ENCODE measurements around the gene SVIL. TPM values are rescaled to one million over a fixed set of nuclear protein-coding genes. Genes with fewer than 3 reads are reported as not detected.
"Not testable (repeated sequence)": the region's sequence is repeated elsewhere in the genome, so short reads cannot be mapped to it uniquely, and the experiment has no call there.

Gene SVIL
- polyA plus RNA-seq, 10 donors = 152 to 260 (median 175) TPM

DNA sequence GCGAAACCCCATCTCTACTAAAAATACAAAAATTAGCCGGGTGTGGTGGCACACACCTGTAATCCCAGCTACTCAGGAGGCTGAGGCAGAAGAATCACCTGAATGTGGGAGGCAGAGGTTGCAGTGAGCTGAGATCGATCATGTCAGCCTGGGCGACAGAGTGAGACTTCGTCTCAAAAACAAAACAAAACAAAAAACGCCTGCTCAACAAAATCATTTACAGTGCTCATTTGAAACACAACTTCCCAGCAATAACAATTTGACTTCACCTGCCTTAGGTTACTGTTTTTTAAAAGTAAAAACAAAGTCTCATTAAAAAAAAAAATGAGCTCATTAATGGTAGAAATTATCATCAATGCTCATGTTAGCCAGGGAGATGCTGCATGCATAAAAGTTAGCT lies 10.4 kb downstream of the SVIL start:
- DNase-seq = not testable (repeated sequence)

DNA sequence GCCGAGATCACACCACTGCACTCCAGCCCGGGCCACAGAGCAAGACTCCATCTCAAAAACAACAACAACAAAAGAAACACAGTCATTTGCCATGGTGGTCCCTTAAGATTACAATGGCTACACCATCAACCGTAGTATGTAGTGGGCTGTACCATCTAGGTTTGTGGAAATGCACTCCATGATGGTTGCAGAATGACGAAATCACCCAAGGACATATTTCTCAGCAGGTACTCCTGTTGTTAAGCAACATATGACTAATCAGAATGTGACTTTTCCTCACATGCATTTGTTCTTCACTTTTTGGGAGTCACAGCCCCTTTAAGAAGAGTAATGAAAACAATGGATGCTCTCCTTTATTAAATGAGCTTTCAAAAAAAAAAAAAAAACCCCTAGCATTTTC lies 11.0 kb downstream of the SVIL start:
- no peak for DNase-seq

DNA sequence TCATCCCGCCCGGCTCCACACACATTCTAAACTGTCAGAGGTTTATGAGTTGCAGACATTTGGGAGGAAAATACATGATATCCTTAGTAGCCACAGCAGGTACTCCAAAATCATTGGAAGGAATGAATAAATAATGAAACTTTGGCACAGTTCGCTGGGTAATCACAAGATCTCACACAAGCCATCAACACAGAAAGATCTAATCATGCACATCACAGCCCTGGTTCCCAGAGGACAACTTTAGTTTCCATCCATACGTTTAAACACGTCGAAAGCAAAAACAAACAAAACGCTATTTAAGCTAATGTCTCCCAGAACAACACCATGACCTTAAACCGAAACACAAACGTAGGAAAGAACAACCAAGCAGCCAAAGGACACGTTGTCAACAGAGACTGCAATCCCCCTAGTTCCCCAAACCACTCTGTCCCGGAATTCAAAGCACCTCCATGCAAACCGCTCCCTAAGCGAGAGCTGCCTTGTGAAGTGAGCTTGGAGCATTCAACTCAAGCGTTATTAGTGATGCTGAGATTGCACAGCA lies 12.3 kb downstream of the SVIL start:
- DNase-seq = peak in 2 of 3 donors; percentile 55 to 79

DNA sequence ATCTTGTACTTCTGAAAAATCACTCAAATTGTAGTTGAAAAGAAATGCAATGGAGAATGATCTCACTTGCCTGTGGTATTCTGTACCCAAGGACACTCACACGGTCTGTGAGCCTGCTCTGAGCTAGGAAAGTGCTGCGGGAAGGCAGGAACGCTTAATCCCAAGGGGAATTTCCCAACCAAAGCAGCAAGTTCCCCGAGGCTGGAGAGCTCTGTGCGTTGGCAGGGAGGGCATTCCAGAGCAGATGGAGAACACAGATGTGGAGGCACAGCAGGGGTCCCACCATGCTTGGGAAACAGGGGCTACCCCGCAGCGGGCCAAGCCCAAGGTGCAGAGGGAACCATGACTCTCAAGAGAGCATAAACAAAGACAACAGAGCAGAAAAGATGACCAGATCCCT lies 13.6 kb downstream of the SVIL start:
- no peak for DNase-seq

DNA sequence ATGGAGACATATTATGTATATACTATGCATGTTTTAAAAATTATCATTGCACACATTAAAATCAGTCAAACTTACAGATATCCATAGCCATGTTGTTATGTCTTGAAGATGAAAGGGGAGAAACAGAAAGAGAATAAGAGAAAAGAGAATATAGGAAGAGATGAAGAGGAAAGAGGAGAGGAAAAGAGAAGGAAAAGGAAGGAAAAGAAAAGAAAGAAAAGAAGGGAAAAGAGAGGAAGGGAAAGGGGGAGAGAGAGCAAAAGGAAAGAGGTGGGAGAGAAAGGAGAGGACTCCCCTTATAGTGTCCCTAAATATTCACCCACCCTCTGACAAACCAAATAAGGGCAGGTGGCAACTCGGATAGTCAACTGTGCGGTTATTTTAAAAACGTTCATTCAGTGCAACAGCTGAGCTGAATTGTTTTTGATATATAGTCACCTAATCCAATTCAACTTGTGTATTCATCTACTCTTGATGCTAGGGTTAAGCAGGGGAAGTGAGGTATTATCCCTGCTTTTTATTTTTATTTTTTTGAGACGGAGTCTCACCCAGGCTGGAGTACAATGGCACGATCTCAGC lies 14.6 kb downstream of the SVIL start:
- DNase-seq = no peak

DNA sequence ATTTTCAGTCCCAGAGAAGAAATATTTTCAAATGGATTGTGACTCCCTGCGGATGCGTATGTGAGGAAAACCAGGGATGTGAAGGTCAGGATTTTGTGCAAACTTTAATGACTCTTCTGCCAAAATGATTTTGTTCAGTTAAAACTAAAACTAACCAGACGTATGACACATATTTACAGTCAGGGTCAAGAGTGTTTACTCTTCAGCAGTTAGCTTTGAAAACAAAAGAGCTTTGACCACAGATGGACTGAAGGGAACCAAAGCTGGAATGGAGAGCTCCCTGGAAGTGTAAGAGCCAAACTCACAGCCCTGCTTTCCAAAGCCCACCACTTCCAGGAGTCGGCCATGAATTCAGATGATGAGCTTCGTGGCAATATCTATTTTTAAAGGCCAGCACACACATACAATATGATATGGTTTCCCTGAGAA lies 15.5 kb downstream of the SVIL start:
- peak in 2 of 3 donors; percentile 58 to 69 for DNase-seq

DNA sequence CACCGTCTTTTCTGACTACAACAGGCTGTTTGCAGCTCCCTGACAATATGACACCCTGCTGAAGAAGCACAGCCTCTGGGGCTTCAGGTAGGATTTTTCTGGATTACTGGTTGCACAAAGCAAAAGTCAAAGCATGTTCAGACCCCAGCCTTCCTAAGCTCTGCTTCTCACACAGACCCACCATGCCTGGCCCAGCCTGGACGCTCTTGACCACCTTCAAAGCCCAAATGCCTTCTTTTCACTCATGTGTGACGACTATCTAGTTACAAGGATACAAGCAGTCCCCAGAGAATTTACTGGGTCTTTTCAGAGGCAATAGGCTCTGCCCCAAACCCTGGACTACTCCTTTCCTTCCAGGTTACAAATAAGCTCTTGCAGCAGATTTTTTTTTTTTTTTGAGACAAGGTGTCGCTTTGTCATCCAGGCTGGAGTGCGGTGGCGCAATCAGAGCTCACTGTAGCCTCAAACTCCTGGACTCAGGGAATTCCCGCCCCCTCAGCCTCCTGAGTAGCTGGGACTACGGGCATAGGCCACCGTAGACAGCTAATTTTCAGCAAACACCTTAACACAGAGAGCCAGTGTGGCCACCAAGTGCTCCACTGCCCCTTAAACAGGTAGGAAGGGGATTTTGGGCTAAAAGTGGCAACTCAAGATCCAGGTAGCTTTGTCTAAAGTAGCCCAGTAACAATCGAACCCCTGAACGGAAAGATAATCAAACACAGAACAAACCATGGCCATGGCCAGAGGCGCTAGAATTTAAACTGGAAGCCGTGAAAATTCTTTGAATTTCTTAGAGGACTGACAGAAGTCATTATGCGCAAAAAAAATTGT lies 16.2 kb downstream of the SVIL start:
- DNase-seq = no peak

DNA sequence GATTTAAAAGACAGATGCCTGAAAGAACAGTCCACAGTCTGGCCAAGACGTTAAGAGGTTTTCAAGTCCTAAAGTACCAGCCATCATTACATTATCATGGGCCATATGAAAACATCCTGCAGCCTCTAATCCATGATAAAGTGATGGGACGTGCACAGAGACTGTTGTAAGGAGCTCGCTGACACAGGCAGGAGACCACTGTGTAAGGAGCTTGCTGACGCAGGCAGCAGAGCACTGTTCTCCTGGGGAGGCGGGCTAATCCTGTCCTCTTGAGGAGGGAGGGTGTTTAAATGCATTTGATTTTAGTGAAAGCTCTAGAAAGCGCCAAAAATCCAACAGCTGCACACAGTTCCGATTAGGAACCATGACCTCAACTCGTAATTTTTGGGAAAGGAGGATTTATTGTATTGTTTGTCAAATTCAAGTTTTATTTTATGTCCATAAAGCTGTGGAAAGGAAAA lies 16.9 kb downstream of the SVIL start:
- peak in 2 of 3 donors; percentile 70 to 89 for DNase-seq

DNA sequence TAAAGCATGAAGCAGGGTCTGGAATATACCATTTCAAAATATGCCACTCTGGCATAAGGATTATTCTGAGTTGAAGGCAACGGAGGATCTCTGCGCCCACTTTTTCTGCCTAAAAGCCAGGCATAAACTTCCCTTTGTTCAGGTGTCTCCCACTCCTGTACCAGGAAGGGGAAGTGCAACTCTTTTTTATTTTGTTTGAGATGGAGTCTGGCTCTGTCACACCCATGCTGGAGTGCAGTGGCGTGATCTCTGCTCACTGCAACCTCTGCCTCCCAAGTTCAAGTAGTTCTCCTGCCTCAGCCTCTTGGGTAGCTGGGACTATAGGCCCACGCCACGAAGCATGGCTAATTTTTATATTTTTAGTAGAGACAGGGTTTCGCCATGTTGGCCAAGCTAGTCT lies 18.2 kb downstream of the SVIL start:
- DNase-seq = no peak

DNA sequence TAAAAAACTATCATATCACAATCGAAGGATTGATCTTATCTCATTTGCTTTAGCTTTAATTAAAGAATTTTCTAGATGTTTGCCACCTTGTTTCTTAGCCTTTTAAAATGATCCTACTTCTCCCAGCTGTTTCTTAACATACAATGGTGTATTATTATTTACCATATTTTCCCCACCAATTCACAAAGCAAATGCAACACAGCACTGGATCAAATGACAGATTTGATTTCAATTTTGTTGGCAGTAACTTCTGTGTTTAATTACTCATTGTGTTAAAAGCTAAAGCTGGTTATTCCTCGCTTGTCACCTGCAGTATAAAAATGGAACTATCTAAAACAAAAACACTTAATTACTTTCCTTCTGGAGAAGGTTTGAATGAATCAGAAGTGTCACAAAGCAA lies 19.6 kb downstream of the SVIL start:
- DNase-seq = no peak

DNA sequence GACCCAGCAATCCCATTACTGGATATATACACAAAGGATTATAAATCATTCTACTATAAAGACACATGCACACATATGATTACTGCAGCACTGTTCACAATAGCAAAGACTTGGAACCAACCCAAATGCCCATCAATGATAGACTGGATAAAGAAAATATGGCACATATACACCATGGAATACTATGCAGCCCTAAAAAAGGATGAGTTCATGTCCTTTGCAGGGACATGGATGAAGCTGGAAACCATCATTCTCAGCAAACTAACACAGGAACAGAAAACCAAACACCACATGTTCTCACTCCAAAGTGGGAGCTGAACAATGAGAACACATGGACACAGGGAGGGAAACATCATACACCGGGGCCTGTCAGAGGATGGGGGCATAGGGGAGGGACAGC lies 20.5 kb downstream of the SVIL start:
- not testable (repeated sequence) for DNase-seq

DNA sequence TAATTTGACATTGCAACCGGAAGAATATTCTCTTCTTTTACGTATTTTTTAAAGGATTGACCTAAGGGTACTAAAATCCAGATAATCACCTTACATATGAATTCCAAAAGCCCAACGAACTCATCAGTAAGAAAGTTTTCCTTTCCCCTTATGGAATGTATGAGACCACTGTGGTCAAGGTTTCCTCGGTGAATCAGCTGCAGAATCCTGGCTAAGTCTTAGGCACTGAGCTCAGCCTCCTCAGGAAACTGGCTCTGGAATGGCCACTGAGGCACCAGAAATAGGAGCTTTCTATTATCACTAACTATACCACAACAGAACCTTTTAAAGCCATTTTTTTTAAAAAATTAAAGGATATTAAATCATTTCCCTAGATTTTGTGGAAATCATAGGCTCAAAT lies 21.0 kb downstream of the SVIL start:
- DNase-seq = no peak

DNA sequence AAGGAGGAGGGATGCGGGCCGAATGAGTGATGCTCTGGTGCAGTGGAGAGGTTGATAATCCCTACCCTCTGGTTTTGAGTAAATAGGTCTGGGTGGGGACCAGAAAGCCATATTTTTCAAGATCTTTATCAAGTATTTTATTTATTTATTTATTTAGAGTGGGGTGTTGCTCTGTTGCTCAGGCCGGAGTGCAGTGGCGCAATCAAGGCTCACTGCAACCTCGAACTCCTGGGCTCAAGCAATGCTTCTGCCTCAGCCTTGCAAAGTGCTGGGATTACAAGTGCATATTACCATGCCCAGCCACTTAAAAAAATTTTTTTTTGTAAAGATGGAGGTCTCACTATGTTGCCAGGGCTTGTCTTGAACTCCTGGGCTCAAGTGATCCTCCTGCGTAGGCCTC lies 21.6 kb downstream of the SVIL start:
- DNase-seq = no peak

DNA sequence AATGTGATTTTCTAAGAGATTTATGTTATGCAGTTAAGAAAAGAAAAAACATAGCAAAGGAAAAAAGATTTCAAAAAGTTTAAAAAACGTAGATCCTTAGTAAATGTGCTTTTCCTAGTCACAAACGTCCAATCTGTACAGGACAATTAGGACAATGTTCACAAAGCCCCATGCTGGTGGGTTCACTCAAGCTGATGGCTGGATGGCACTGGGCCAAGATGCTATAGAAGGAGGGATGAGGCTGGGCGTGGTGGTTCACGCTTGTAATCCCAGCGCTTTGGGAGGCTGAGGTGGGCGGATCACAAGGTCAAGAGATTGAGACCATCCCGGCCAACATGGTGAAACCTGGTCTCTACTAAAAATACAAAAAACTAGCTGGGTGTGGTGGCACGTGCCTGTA lies 22.1 kb downstream of the SVIL start:
- DNase-seq = no peak

DNA sequence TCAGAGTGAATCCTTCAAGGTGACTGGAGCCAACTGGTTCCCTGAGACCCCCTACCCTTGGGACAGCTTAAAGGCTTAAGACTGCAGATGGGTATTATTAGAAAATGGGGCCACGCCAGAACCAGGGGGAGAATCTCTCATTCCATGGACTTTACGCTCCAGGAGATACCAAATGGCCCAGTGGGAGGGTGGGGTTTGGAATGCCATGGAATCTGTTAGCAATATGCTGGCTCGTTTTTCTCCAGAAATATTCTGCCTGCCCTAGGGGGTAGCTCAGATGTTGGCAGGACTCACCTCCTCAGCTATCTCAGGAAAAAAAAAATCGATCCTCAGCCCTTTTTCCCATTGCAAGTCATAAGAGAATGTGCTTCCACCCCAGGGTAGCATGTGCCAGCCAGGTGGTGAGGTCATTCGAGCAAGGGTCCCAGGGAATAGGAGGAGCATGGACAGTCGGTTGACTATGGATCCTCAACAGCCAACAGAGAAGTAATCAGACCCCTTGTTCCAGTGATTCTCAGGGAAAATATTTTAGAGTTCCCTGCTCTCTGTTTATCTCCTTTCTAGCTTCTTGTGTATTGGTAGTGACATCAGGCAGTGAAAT lies 22.9 kb downstream of the SVIL start:
- no peak for DNase-seq

DNA sequence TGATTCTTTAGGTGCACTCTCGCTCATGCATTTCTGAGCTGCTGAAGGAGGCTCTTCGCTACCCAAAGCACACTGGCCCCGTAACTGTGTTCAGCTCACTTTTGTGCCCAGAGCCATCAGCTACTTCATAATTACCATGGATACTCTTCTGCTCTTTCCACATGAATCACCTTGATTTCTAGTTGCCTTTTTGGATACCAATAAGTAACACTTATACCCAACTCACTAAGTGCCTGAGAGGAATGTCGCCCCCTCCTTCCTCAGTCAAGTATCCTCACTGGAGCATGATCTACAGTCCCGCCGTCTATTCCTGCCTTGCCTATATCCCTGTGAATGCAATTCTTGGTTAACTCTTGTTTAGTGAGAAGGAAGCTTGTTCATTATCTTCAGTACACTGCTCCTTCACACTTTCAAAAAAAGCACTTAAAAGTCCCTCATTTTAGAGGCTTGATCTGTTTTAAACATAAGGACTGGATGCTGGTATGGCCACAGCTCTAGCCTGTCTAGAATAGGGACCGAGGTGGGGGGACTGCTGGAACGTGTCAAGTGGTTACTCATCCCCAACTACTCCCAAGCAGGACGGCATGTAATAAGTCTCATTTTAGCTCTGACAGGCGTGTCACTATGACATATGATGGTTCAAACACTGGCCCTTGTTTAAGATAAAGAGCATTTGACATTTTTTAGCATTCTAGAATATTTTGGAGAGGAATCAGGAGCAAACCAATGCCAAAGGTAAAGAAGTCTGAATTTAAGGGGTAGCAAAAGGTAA lies 23.7 kb downstream of the SVIL start:
- DNase-seq = no peak

DNA sequence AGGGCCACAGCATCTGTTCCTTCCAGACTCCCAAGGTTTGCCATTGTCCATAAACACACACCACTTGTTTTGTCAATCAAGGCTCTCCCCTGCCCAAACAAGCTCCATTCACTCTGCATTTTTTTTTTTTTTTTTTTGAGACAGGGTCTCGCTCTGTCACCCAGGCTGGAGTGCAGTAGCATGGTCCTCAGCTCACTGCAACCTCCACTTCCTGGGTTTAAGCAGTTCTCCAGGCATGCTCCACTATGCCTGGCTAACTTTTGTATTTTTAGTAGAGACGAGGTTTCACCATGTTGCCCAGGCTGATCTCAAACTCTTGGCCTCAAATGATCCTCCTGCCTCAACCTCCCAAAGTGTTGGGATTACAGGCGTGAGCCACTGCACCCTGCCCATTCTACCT lies 24.4 kb downstream of the SVIL start:
- DNase-seq = not testable (repeated sequence)

DNA sequence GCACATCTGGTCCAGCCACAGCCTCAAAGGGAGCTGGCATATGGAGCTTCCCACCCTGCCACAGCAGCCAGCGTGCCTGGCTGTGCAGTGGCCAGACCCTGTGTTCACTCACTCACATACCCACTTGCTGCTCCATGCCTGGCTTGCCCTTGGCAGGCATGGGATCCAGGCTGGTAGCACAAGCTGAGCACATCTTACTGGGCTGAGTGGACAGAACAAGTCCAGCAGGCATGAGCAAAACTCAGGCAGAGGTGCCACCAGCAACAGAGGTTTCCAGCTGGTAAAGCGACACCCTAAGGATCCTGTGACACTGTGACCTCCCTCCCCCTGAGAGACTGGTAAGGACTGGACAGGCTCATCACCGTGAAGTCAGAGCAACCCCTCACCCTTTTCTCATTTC lies 25.1 kb downstream of the SVIL start:
- no peak for DNase-seq

DNA sequence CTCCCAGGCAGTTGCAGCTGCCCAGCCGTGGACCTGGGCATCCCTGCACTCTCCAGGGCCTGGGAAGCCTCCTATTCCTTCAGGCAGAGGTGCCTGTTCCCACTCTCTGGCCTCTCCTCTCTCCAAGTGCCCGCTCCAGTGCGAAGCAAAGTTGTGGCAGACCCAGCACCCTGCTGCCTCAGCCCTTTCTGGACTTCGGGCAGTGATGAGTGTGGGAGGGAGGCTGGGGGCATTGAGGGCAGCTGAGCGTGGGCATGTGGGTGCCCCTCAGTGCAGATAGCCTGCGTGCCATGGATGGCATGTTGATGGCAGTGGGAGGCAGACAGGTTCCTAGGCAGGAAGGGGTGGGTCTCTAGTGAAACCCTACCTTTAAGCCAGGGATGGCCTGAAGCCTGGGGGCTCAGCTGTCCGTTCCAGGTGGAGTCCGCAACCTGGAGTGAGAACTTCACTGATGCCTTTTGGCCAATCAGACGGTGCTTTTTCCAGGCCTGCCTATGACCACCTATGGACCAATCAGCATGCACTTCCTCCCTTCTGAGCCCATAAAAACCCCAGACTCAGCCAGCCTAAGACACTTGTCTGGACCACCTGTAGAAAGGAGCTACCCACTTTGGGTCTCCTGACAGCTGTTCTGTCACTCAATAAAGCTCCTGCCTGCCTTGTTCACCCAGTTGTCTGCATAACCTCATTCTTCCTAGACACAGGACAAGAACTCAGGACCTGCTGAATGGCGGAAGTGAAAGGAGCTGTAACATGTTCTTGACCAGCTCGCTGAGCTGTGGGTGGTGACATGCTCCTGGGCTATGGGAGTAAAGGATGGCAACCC lies 26.1 kb downstream of the SVIL start:
- no peak for DNase-seq

DNA sequence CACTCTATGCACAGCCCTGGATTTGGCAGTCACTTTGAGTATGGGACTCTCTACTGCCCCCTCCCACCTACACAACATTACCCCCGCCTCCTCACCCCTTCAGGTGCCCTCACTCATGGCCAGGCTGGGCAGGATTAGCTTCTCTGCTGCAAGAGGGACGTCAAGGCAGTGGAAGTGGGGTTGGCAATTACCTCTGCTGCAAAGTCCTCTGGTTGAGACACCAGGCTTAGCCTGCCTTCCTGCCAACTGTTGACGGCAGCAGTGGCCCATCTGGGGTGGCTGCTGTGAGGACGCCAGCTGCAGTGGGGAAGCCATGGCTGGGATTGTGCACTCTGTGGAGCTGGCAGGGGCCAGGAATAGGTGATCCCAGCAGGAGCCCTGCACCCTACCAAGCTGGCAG lies 26.7 kb downstream of the SVIL start:
- DNase-seq = no peak

DNA sequence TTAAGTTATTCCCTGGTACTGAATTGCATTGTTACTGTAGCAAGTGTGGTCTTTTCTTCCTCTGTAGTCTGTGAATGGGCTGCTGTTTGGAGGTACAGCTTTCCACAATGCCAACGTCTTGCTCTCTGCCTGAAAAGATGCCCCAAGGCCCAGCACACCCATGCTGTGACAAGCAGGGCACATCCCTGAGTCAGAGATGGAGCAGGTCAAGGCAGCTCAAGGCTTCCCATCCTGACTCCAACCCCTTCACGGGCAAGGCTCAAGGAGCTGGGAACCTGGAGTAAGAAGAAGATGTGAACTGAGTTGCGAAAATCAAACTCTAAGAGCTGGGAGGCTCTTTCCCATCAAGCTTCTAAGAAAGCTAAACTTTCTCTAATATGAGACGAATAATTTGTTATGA lies 27.2 kb downstream of the SVIL start:
- DNase-seq = no peak

Measured in muscle of back (tissue), 11 donors.